Measurements from ENCODE around the gene PAM.

PAM gene

DNA sequence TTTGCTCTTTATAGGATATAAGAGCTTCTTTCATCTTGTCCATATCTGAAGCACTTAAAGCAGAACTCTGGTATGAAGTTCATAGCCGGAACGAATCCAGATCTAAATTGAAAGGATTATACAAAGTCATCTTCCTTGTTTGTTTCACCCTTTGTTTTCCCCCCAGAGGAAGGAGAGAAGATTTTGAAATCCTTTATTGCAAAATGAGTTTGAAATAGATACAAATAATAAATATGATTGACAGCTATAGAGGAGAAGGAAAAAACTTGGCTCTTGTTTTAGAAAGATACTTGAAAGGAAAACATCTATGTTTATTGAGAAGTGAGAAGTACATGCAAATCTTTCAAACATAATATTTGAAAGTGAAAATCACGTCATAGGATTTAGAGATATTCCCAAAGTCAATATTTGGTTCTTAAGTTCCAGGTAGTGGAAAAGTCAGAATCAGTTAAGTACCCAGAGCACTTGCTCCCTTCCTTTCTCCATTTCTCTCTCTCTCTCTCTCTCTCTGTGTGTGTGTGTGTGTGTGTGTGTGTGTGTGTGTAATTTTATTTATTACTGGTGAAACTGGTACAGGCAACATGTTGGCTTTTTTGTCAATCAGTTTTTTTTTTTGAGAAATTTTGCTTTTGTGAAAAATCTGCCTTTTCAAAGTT is 27.2 kb downstream of the PAM start:
- DNase-seq = no peak

DNA sequence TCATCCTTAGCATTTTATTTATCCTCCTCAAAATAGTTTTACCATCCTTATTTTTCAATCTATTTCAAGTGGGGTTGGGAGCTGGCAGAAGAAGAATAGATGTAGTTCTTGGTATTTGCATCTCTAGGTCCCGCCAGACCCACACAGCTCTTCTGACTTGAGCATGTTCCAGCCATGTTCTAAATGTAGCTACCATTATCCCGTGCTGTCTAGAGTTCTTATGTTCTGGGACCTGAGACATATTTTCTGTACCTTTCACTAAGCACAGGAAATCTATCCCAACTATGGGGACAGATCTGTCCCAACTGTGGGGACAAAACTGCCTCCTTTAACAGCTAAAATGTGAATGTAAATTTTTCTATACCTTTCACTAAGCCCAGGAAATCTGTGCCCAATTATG is 32.0 kb downstream of the PAM start:
- no peak for DNase-seq

DNA sequence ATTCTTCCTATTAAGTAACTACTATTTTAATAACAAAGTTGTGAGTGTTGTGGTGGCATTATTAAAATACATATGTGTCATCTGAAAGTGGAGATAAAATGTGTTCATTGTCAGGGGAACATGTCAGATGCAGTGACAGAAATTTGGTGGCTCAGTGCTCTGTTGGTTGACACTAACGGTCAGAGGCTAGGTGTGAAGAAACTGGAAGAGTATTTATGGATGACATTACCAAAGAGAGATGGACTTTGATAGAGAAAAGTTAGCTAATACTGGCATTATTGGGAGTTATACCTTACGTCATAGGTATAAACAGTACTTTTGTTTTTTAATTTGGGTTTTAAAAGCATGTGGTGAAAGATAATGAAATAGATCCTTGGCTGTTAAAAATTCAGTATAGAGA is 33.7 kb downstream of the PAM start:
- no peak for DNase-seq

DNA sequence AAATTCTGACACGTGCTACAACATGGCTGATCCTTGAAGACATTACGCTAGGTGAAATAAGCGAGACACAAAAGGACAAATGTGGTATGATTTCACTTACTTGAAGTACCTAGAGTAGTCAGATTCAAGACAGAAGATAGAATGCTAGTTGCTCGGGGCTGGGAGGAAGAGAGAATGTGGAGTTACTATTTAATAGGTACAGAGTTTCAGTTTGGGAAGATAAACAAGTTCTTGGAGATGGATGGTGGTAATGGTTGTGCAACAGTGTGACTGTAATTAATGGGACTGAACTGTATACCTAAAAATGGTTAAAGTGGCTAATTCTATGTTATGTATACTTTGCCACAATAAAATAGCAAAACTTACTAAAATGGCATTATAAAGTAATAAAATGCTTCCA is 34.4 kb downstream of the PAM start:
- DNase-seq = no peak

DNA sequence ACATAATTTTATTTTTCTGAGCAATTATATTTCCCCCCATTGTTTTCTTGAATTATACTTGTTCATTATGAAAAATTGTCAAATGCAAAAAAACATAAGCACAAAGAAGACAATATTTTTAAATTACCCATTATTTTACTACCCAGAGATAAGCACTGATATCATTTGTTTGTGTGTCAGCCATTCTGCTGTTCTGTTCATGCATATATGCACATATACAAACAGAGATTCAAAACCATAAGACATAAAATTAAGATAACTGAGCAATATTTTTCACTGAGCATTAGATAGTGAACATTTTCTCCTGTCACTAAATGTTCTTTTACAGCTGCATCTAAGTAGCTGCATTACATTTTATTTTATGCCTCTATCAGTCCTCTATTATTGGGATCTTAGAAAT is 35.6 kb downstream of the PAM start:
- DNase-seq = no peak

DNA sequence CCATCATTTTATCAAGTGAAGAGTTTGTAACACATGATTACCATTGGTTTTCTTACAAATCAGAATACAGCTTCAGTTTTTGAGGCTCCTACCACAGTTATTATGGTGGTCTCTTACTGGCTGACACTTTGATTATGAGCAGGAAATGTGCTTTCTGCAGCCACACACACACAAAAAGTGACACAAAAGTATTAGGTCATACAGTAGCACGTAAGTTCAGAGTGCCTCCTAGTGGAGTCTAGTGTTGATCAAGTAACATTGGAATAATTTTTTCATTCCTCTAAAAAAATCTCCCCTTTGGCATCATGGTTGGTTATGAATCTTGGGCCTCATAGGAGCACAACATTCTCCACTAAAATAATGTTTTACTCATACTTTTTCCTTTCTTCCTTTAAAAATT is 37.6 kb downstream of the PAM start:
- no peak for DNase-seq

DNA sequence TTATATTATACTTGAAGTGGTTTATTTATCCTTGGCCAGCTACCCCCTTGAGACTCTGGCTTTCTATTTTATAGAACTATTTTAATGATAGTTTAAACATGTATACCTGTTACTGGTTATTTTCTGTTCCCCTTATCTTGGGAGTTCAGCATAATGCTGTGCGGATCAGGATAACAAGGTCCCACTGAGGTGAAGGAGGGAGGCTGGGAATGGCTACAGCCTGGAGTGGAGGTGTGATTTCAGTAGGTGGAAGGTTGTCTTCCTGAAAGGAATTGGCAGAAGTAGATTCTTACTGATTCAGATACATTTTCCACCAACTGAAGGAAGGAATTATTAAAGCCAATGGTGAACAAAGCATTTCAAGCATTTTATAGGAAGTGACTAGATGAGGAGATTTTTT is 38.9 kb downstream of the PAM start:
- DNase-seq = no peak

DNA sequence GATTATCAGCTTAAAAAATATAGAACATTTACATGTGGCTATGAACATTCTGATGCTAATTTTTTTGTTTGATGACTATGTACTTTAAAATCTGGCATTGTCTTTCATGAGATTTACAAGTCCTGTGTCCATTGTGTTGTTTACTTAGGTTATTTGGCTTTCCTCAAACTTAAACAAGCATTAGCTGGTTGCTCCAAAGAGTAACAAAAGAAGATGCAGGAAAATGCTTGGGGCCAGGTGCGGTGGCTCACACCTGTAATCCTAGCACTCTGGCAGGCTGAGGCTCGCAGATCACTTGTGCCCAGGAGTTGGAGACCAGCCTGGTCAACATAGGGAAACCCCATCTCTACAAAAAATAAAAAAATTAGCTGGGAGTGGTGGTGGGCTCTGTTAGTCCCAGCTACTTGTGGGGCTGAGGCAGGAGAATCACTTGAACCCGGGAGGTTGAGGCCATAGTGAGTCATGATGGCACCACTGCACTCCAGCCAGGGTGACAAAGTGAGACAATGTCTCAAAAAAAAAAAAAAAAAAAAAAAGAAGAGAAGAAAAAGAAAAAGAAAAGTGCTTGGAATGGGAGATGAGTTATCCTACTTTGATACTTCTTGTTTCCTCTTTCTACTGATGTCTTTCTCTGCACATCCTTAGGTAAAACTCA is 39.7 kb downstream of the PAM start:
- no peak for DNase-seq

DNA sequence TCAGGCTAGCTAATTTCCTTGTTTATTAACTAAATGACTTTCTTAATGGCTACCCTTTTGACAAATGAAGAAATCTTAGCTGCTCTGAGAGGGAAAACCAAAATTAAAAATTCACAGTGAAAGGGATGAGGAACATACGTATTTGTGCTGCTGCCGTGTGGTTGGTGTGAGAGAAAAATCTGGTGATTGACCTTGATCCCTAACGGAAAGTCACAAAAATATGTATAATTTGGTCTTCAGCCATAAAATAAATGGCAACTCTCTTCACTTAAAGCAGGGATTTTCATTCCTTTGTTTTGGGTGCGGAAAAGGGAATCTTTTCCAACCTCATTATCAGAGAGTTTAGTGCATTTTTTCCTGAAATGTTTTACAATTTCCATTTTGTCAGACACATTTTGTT is 40.4 kb downstream of the PAM start:
- DNase-seq = no peak

DNA sequence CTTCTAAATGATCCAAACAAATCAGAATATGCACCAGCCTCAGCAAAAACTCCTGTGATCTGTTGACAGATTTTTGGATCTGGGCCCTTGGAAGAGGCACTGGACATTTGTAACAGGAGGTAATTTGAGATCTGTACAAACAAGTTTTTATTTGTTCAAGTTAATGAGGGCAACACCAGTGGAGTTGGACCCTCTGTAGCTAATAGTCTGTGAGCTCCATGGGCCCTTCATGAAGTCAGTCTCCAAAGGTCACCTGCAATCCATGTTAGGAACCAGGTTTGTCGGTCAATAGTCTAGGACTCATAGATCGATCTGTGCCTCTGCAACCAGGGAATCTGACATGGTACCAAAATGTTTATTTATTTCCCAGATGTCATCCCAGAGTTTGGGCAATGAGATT is 40.9 kb downstream of the PAM start:
- no peak for DNase-seq

DNA sequence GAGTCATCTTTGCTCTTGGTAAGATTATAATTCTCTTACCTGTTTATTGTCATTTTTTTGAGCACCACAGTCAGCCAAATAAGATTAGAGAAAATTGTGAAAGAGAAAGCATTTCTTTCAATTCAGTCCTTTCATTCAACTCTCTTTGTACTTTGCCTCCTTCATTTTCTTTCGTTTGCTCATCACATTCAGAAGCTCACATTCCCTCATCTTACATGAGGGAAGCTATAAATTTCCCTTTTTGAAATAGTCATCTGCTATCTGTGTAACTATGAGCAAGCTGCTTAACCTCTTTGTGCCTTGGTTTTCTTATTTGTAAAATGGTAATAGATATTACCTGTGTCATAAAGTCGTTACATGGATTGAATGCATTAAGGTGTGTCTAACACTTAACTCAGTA is 41.4 kb downstream of the PAM start:
- no peak for DNase-seq

DNA sequence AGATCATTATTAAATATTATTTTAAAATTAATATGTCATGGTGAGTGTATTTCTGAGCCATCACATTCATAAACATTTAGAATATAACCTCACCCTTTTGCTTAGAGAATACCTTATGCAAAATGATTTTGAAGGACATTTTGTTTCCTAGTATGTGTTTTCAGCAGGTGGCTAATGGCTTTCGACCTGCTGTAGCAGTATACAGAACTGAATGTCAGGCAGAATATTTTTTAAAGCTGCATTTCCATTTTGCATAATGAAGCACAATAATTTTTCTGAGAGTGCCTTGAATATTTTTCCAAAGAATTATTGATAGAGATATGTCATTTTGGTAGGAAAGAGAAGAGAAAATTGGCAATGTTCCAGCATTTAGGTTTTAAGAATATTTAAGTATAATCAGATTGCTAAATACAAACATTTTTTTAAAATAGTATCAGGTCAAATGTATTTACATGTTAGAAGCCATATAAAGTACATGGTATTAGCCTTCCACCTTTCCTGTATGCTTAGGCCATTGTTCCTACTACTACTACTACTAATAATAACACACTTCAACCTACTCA is 42.3 kb downstream of the PAM start:
- DNase-seq = no peak

DNA sequence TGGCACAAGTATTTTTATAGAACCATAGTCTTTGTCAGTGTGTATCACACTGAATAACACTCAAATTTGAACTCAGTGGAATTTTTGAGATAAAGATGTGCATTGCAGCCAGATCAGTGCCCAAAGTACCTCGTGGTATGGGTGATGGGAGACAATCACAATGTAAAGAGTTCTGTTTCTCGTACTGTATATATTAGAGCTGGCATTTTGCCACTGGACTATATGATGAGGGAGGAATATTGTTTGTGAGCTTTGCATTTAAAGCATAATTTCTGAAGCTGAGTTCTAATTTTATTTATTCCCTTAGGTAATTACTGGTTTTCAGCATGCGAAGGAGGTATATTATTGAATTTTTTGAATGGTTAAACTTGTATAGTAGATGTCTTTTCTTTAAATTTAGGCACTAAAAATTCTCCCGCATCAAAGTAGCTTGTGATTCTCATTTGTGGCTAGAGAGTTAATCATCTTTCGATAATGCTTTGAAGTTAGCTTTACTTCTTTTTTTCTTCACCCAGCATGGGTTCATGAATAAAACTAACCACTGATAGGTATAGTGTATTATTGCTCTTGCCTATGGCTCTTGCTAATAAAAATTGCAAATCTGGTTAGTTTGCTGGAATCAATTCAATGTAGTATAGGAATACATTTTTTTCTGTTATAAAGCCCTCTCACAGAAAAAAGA is 43.1 kb downstream of the PAM start:
- no peak for DNase-seq

DNA sequence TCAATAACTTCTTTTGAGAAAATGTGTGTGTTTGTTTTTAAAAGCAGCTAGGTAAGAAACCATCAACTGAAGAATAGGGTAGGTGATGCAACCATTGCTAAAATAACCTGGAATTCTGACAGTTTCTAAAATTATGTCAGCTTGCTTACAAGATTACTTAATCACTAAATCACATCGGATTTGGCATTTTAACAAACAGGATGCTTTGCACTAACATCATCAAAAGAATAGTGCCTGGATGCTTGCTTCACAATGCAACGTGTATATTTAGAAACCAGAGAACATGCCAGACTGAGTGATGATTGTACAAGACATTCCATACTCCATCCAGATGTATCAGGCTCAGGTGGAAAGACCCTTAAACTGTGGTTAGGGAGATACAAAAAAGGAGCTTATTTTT is 43.9 kb downstream of the PAM start:
- DNase-seq = no peak

DNA sequence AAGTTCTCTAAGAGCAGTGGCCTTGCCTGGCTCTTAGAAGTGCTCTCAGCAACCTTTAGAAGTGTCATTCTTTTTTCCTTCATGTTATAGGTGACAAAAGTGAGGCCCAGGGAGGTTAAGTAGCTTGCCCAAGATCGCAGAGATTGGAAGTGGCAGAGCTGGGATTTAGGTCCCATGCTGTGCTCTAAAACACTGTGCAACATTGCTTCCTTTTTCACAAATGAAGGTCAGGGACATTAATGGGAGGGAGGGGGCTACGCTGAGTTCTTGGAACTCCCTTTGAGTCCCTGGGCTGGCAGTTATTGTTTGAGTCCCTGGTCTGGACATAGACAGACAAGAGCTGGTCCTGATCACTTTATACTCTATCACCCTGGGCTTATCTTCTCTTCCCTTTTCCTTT is 45.3 kb downstream of the PAM start:
- DNase-seq = no peak

DNA sequence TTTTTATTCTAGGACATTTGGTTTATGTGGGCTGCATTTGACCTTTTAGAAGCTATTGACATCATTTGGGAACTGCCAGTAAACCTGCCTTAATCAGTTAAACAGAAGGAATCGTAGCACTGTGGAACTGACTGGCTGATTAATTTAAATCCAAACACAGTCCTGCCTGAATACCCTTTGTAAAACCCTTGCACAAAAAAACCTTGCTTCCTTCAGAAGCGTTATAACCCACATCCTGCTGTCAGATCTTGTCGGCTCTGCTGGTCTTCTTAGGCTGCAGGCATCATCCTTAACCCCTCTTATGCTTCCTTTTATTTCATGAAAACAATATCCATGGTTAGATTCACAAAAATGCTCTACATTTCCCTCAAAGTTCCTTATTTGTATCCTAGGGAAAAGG is 46.3 kb downstream of the PAM start:
- no peak for DNase-seq

DNA sequence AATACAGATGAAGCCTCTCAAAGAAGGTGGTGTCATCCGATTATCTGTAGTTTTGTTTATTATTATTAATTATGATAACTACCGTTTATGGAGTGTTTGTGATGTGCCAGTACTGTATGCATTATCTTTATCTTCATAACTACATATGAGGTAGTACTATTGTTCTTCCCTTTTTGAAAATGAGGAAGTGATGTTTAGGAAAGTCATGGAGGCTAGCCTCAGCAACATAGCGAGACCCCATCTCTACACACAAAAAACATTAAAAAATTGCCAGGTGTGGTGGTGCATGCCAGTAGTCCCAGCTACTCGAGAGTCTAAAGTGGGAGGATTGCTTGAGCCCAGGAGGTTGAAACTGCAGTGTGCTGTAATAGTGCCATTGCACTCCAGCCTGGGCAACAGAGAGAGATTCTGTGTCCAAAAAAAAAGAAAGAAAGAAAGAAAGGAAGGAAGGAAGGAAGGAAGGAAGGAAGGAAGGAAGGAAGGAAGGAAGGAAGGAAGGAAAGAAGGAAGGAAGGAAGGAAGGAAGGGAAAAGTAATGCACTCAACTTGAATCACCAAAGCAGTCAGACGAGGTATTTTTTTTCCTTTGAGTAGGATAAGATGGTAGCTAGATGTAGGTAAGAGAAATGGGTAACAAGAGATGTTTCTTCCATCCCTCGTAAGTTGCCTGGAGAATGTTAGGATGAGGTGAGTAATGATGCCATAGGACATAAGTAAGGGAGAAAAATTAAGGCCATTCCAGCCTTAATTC is 47.8 kb downstream of the PAM start:
- DNase-seq = no peak

DNA sequence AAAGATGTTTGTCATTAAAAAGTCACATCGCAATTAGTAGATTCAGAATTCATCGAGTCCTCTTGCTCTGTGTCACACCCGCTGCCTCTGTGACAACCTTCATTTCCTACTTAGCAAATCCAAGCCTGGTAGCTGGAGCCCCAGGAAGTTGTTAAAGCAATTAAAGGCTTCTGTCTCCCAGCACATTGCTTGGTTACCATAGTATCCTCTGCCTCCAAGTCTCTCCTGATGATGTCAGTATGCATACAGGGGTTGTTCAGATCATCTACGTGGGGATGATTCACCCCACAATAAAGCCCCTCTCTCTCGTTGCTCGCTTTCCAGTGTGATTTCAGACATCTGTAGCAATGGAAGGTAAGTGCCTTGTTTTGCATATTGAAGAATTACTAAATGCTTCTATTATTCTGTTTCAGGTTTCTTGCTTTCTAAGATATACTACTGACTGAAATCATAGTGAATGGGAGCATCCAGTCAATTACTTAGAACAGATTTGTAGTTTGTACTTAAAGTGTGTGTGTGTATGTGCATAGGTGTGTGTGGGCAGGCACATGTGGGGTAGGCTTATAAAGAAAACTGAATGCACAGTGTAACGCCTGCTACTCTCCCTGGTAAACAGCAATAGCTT is 52.9 kb downstream of the PAM start:
- DNase-seq = no peak

DNA sequence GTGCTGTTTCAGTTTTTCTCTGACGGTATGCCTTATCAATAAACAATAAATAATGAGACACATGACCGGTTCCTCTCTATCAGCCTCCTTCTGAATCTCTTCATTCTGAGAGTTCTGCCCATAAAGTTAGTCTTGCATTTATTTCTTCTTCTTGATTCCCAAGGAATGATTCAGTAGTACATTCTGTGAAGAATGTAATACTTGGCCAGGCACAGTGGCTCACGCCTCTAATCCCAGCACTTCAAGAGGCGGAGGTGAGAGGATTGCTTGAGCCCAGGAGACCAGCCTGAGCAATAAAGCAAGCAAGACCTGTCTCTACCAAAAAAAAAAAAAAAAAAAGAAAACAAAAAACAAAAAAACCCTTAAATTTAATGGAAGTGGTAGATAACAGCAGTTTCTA is 53.9 kb downstream of the PAM start:
- no peak for DNase-seq

DNA sequence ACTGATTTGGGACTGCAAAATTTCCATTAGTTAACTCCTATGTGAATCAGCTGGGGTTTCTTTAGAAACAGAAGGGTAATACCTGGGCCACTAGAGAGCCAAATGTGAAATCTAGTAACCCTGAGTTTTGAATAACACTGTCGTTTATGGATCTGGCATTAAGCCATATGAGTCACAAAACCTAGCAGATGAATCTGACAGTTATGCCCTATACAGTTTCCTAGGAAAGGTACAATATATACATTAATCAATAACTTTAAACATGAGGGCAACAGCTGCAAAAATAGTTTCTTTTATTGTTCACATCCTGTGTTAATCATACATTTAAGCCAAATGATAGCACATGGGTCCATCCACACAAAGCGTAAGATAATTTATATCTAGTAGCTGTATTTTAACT is 56.9 kb downstream of the PAM start:
- DNase-seq = no peak

DNA sequence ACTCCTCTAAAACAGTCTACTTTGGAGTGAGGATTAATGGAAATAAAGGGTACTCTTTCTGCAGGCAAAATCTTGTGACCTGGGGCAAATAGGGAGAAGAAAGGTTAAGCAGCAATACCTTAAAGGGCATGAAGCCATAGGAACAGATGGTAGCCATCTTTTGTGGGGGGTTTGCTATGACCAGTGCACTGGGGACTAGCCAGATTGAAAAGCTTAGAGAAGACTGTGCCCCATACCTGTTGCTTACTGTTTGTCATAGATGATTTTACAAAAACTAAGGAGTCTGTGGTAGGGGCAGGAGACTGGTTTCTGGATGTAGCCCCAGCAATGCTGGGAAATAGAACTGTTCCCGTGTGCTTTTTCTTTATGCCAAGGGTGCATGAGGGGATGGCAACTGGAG is 58.6 kb downstream of the PAM start:
- no peak for DNase-seq

DNA sequence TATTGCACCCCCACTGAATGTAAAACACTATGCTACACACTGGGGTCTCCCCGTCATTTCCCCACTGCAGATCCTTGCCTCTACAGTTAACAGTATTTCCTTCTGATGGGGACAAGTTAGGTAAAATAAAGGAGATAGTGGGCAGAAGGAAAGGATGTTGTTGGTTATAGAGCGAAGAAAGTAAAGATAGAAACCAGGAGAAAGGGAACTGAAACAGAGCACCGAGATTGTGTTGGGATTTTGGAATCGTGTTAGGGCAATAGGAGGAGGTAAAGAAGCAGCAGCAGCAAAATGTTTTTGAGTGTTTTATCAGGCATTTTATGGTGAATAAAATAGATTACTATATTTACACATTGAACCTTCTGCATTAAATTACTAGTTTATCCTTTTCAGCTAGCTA is 60.0 kb downstream of the PAM start:
- no peak for DNase-seq

All from activated naive CD4-positive, alpha-beta T cell treated with Interleukin-2 at 50 U/mL for 16 hours (primary cell).